HG03060 (cell line): Measurements from ENCODE around the gene MUC5AC.
"Not testable (repeated sequence)": the region's sequence is repeated elsewhere in the genome, so short reads cannot be mapped to it uniquely, and the experiment has no call there.

Experiments
- ATAC-seq: cut with Tn5 transposase; IDR thresholded peaks from one replicate; pipeline ENCODE4 v1.9.1; 2021; ENCODE audit warnings: low read depth, moderate number of reproducible peaks; ENCODE audit not compliant: unreplicated experiment

MUC5AC gene

GRCh38 chr11:1174441-1175370, 17.0 kb downstream of the MUC5AC start:
- ATAC-seq: no peak

GRCh38 chr11:1175461-1176223, 17.9 kb downstream of the MUC5AC start:
- no peak for ATAC-seq

GRCh38 chr11:1176224-1177019, 18.7 kb downstream of the MUC5AC start:
- no peak for ATAC-seq

DNA sequence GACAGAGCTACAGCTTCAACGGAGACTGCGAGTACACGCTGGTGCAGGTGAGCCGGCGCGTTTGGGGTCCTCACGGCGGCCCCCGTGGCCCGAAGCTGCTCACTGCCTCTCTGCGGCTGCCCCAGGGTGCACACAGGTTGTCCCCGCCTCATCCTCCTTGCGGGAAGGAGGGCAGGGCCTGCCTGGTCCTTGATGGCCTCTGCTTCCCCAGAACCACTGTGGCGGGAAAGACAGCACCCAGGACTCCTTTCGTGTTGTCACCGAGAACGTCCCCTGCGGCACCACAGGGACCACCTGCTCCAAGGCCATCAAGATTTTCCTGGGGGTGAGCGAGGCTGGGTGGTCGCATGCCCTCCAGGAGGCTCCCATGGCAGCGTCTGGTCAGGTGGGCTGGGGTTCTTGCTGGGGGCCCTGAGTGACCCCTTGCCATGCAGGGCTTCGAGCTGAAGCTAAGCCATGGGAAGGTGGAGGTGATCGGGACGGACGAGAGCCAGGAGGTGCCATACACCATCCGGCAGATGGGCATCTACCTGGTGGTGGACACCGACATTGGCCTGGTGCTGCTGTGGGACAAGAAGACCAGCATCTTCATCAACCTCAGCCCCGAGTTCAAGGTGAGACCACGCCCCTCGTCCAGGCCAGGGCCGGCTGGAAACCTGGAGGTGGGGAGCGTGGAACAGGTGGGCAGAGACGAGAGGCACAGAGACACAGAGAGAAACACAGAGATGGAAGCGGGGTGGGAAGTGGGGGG, 19.4 kb downstream of the MUC5AC start:
- no peak for ATAC-seq

DNA sequence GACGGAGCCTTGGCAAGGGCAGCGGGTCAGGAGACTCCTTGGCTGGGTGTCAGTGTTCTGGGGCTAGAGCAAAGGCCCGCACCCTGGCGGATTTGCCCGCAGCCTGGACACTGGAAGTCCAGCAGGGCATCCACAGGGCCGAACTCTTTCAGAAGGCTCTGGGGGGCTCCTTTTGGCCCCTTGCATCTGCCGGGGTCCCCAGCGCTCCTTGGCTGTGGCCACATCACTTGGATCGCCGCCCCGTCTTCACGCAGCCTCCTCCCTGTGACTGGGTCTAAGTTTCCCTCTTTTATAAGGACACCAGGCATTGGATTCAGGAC, 20.0 kb downstream of the MUC5AC start:
- ATAC-seq: no peak

DNA sequence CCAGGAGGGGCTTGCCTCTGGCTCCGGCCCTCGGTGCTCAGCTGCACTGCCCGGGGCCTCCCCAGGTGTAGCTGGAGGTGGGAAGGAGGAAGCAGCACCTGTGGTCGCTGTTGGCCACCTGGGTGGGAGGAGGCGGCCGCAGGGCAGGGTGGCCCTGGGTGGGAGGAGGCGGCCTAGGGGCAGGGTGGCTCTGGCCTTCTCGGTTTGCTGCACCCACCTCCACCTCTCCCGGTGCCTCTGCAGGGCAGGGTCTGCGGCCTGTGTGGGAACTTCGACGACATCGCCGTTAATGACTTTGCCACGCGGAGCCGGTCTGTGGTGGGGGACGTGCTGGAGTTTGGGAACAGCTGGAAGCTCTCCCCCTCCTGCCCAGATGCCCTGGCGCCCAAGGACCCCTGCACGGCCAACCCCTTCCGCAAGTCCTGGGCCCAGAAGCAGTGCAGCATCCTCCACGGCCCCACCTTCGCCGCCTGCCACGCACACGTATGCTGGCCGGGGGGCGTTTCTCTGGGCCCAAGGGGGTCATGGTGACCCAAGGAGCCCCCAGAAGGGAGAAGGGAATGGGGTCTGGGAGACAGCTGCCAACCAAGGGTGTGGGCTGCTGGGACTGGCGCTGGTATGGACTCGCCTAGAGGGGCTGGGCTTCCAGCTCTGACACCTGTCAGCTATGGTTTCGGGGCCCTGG, 20.6 kb downstream of the MUC5AC start:
- no peak for ATAC-seq

- ATAC-seq: no peak
Observed at GRCh38 chr11:1178906-1179305, 21.2 kb downstream of the MUC5AC start.

GRCh38 chr11:1179641-1180040, 21.9 kb downstream of the MUC5AC start:
- ATAC-seq: no peak

DNA sequence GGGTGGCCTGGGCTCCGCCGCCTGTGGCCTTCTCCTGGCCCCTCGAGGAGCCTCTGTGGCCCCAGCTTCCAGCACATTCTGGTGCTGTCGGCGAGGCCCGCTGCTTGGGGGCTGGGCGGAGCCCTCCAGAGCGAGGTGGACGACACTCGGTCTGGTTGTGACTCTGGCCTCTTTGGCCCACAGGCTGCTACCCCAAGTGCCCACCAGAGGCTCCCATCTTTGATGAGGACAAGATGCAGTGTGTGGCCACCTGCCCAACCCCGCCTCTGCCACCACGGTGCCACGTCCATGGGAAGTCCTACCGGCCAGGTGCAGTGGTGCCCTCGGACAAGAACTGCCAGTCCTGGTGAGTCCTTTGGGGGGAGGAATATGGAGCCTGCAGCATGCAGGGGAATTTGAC, 22.4 kb downstream of the MUC5AC start:
- no peak for ATAC-seq

- no peak for ATAC-seq
Observed at GRCh38 chr11:1180947-1181391, 23.2 kb downstream of the MUC5AC start.

GRCh38 chr11:1181420-1181819, 23.7 kb downstream of the MUC5AC start:
- no peak for ATAC-seq

DNA sequence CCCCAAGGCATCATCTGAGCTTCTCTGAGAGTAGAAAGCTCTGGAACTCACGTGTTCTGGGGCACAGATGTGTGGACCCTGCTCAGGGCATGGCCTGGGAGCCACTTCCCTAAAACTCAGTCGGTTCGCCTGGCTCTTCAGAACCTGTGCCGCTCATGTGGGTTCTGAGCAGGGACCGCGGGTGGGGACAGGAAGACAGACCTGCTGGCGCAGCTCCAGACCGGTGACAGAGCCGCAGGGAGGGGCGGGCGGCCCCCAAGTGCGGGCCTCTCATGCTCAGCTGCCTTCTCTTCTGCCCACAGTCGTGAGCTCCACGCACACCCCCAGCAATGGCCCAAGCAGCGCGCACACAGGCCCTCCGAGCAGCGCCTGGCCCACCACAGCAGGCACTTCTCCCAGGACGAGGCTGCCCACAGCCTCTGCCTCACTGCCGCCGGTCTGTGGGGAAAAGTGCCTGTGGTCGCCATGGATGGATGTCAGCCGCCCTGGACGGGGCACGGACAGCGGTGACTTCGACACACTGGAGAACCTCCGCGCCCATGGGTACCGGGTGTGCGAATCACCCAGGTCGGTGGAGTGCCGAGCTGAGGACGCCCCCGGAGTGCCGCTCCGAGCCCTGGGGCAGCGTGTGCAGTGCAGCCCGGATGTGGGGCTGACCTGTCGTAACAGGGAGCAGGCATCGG, 24.2 kb downstream of the MUC5AC start:
- no peak for ATAC-seq

DNA sequence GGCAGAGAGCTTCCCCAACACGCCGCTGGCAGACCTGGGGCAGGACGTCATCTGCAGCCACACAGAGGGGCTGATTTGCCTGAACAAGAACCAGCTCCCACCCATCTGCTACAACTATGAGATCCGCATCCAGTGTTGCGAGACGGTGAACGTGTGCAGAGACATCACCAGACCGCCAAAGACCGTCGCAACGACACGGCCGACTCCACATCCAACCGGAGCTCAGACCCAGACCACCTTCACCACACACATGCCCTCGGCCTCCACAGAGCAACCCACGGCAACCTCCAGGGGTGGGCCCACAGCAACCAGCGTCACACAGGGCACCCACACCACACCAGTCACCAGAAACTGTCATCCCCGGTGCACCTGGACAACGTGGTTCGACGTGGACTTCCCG, 26.4 kb downstream of the MUC5AC start:
- not testable (repeated sequence) for ATAC-seq

DNA sequence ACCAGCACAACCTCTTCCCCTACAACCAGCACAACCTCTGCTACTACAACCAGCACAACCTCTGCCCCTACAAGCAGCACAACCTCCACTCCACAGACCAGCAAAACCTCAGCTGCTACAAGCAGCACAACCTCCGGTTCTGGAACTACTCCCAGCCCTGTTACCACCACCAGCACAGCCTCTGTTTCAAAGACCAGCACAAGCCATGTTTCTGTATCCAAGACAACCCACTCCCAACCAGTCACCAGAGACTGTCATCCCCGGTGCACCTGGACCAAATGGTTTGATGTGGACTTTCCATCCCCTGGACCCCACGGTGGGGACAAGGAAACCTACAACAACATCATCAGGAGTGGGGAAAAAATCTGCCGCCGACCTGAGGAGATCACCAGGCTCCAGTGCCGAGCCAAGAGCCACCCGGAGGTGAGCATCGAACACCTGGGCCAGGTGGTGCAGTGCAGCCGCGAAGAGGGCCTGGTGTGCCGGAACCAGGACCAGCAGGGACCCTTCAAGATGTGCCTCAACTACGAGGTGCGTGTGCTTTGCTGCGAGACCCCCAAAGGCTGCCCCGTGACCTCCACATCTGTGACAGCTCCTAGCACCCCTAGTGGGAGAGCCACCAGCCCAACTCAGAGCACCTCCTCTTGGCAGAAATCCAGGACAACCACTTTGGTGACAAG, 30.8 kb downstream of the MUC5AC start:
- ATAC-seq: not testable (repeated sequence)

DNA sequence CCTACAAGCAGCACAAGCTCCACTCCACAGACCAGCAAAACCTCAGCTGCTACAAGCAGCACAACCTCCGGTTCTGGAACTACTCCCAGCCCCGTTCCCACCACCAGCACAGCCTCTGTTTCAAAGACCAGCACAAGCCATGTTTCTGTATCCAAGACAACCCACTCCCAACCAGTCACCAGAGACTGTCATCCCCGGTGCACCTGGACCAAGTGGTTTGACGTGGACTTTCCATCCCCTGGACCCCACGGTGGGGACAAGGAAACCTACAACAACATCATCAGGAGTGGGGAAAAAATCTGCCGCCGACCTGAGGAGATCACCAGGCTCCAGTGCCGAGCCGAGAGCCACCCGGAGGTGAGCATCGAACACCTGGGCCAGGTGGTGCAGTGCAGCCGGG, 32.1 kb downstream of the MUC5AC start:
- ATAC-seq: not testable (repeated sequence)

DNA sequence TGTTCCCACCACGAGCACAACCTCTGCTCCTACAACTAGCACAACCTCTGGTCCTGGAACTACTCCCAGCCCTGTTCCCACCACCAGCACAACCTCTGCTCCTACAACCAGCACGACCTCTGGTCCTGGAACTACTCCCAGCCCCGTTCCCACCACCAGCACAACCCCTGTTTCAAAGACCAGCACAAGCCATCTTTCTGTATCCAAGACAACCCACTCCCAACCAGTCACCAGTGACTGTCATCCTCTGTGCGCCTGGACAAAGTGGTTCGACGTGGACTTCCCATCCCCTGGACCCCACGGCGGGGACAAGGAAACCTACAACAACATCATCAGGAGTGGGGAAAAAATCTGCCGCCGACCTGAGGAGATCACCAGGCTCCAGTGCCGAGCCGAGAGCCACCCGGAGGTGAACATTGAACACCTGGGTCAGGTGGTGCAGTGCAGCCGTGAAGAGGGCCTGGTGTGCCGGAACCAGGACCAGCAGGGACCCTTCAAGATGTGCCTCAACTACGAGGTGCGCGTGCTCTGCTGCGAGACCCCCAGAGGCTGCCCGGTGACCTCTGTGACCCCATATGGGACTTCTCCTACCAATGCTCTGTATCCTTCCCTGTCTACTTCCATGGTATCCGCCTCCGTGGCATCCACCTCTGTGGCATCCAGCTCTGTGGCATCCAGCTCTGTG, 34.2 kb downstream of the MUC5AC start:
- not testable (repeated sequence) for ATAC-seq

GRCh38 chr11:1192741-1193325, 35.1 kb downstream of the MUC5AC start:
- ATAC-seq: no peak
